Stromal cell of bone marrow (primary cell): Measurements from ENCODE around the gene TMEM143.
"Not testable (repeated sequence)": the region's sequence is repeated elsewhere in the genome, so short reads cannot be mapped to it uniquely, and the experiment has no call there.

Experiments
- DNase-seq: peaks from one replicate; pipeline ENCODE4 v3.0.0-alpha.2; 2012; ENCODE audit warnings: low read depth

The TMEM143 gene

GRCh38 chr19:48391100-48392005 is 27.6 kb upstream of the TMEM143 start, which contains the start of gene KDELR1:
TSS of gene KDELR1 (minus strand) at chr19:48391551. CDS start at chr19:48391358, 193 bp downstream.
- peak; percentile 39 for DNase-seq

GRCh38 chr19:48390188-48391099 is 26.7 kb upstream of the TMEM143 start:
- DNase-seq = peak; percentile 45

GRCh38 chr19:48386981-48387380 is 23.2 kb upstream of the TMEM143 start:
- DNase-seq = no peak

- no peak for DNase-seq
Measured at GRCh38 chr19:48385461-48386087, 21.8 kb upstream of the TMEM143 start.

- no peak for DNase-seq
Measured at GRCh38 chr19:48382286-48382685, 18.5 kb upstream of the TMEM143 start.

GRCh38 chr19:48381178-48381950 is 17.6 kb upstream of the TMEM143 start:
- DNase-seq = no peak

- no peak for DNase-seq
Measured at GRCh38 chr19:48379058-48379457, 15.3 kb upstream of the TMEM143 start.

- DNase-seq = no peak
Measured at GRCh38 chr19:48378194-48378570, 14.4 kb upstream of the TMEM143 start.

- no peak for DNase-seq
Measured at GRCh38 chr19:48373567-48373966, 9.8 kb upstream of the TMEM143 start.

- no peak for DNase-seq
Measured at GRCh38 chr19:48372904-48373303, 9.2 kb upstream of the TMEM143 start.

GRCh38 chr19:48371771-48372170 is 8.0 kb upstream of the TMEM143 start:
- DNase-seq = not testable (repeated sequence)

GRCh38 chr19:48371367-48371766 is 7.6 kb upstream of the TMEM143 start:
- DNase-seq = no peak

GRCh38 chr19:48370955-48371354 is 7.2 kb upstream of the TMEM143 start:
- no peak for DNase-seq

- DNase-seq = no peak
Measured at GRCh38 chr19:48368936-48369335, 5.2 kb upstream of the TMEM143 start.

- no peak for DNase-seq
Measured at GRCh38 chr19:48367855-48368254, 4.1 kb upstream of the TMEM143 start.

GRCh38 chr19:48365602-48366001 is 1.9 kb upstream of the TMEM143 start:
- DNase-seq = no peak

GRCh38 chr19:48364598-48365348 is 1.0 kb upstream of the TMEM143 start:
- DNase-seq = no peak

- no peak for DNase-seq
Measured at GRCh38 chr19:48363500-48363809, 285 bp downstream of the TMEM143 start.

GRCh38 chr19:48362716-48363499 is 832 bp downstream of the TMEM143 start:
- DNase-seq = peak; percentile 92

- no peak for DNase-seq
Measured at GRCh38 chr19:48361912-48362311, 1.8 kb downstream of the TMEM143 start.
